Activated naive CD4-positive, alpha-beta T cell treated with anti-CD3 and anti-CD28 coated beads, Interleukin-2, amount 10 ng/mL, durations not matched to agents 7 days and 5 days (primary cell): ENCODE results near the gene ACOXL.

Experiments used
- CTCF ChIA-PET: fragments of 350-600 bp; sonication (Branson Sonifier 250); formaldehyde crosslinking; loops from one replicate; lab custom pipeline; 2021; ENCODE audit warnings: antibody characterized with exemption; lab: Charles Lee
- DNase-seq: peaks from one replicate; pipeline ENCODE4 v3.0.0-alpha.2; 2020
- H3K27ac Mint-ChIP-seq: one replicate; pipeline ENCODE4 v1.8.0; 2021; ENCODE audit warnings: mild to moderate bottlenecking, moderate library complexity, mixed read lengths
- H3K27me3 Mint-ChIP-seq: one replicate; pipeline ENCODE4 v1.8.0; 2021; ENCODE audit warnings: mild to moderate bottlenecking, mixed read lengths
- H3K36me3 Mint-ChIP-seq: one replicate; pipeline ENCODE4 v1.8.0; 2021; ENCODE audit warnings: mixed read lengths
- H3K4me1 Mint-ChIP-seq: one replicate; pipeline ENCODE4 v1.8.0; 2021; ENCODE audit warnings: mixed read lengths
- H3K4me3 Mint-ChIP-seq: one replicate; pipeline ENCODE4 v1.8.0; 2021; ENCODE audit warnings: mild to moderate bottlenecking, moderate library complexity, mixed read lengths
- H3K9me3 Mint-ChIP-seq: one replicate; pipeline ENCODE4 v1.8.0; 2021; ENCODE audit warnings: mixed read lengths

Gene ACOXL

DNA sequence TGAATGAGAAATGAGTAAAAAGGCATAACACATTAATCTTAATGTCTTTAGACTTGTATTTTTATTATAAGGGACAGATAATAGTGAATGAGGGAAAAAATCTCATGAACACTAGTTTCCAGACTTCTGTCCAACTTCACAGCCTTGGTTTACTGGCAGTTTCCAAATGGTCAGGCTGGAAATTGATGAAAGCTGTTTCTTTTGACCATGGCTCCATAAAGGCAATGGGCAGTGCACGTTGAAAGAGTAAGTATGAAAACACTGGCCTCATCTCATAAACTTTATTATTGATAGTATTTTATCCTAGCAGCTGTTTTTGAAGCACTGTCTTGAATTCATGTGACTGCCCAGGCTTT is 411.4 kb downstream of the ACOXL start:
- no peak for DNase-seq
- CTCF ChIA-PET: no interaction called here
- Mint-ChIP-seq H3K9me3 (no peaks in the 10 kb centered on the region), H3K27ac (no peak overlapping the region), H3K4me3 (no peak overlapping the region), H3K36me3 (peaks cover 26% of the 10 kb centered on the region), H3K27me3 (no peaks in the 10 kb centered on the region), H3K4me1 (peaks cover 19% of the 10 kb centered on the region)

GRCh38 chr2:111145103-111145760 is 412.9 kb downstream of the ACOXL start:
- DNase-seq: no peak
- peaks cover 26% of the 10 kb centered on the region for H3K36me3 Mint-ChIP-seq
- no peak overlapping the region for H3K4me3 Mint-ChIP-seq
- no peaks in the 10 kb centered on the region for H3K9me3 Mint-ChIP-seq
- CTCF ChIA-PET: interaction anchor here (0.7 kb wide), 1 partner anchor 18 kb away, joined by 3 read pairs; no protein-coding TSS in a partner anchor
- peaks cover 21% of the 10 kb centered on the region for H3K4me1 Mint-ChIP-seq
- H3K27me3 Mint-ChIP-seq: no peaks in the 10 kb centered on the region
- H3K27ac Mint-ChIP-seq: no peak overlapping the region

DNA sequence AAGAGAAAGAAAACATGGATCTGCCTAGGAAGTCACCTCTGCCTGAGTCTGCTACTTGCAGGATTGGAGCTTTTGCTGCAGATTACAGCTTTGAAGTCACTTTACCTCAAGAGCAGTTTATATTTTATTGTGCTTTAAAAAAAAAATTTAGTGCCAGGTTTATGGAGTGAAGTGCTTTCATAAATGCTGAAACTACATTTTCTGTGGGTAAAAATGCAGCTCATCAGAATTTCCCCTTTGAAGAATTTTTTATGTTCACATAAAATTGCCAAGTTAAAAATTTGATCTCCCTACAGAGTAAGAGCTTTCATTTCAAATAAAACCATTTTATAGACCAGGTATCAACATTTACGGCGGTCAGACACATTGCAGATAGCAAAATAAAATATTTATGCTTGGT is 413.6 kb downstream of the ACOXL start:
- CTCF ChIA-PET: no interaction called here
- peaks cover 24% of the 10 kb centered on the region for H3K36me3 Mint-ChIP-seq
- no peaks in the 10 kb centered on the region for H3K9me3 Mint-ChIP-seq
- H3K4me1 Mint-ChIP-seq: peaks cover 21% of the 10 kb centered on the region
- H3K4me3 Mint-ChIP-seq: no peak overlapping the region
- no peak overlapping the region for H3K27ac Mint-ChIP-seq
- H3K27me3 Mint-ChIP-seq: no peaks in the 10 kb centered on the region
- DNase-seq: no peak

DNA sequence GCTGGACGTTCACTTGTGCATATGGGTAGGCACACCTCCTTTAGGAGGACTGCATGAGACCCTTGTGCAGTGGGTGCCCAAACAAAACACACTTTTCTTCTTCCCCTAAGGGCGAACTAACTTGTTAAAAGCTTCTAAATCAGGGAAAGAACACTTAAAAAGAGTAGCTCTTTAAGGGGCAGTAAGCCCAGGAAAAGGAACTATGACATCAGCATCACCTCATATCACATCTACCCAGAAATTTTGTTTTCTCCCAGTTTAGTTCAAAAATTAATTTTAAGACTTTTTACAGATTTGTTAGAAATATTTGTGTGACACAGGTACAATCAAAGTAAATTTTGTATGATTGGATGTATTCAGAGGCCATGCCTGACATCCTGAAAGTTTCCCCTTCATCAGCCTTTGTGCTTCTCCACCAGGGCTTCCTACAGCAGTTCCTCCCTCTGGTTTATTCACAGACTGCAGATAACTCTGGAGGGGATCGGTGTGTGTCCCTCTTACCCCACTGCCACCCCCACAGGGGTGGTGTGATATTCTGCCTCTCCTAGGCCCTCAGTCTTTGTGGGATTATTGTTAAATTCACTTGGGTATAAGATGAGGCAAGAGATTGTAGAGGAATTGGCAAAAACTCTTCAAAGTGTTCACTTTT is 416.0 kb downstream of the ACOXL start:
- H3K4me3 Mint-ChIP-seq: no peak overlapping the region
- peaks cover 32% of the 10 kb centered on the region for H3K36me3 Mint-ChIP-seq
- DNase-seq: no peak
- H3K4me1 Mint-ChIP-seq: peaks cover 16% of the 10 kb centered on the region
- no peaks in the 10 kb centered on the region for H3K9me3 Mint-ChIP-seq
- H3K27ac Mint-ChIP-seq: no peak overlapping the region
- CTCF ChIA-PET: interaction anchor here (1.2 kb wide), 1 partner anchor 31 kb away, joined by 3 read pairs; no protein-coding TSS in a partner anchor
- H3K27me3 Mint-ChIP-seq: no peaks in the 10 kb centered on the region

- H3K36me3 Mint-ChIP-seq: peaks cover 33% of the 10 kb centered on the region
- DNase-seq: no peak
- H3K9me3 Mint-ChIP-seq: no peaks in the 10 kb centered on the region
- H3K27ac Mint-ChIP-seq: no peak overlapping the region
- H3K4me1 Mint-ChIP-seq: peaks cover 16% of the 10 kb centered on the region
- no peaks in the 10 kb centered on the region for H3K27me3 Mint-ChIP-seq
- no peak overlapping the region for H3K4me3 Mint-ChIP-seq
- CTCF ChIA-PET: interaction anchor here (1.2 kb wide), 1 partner anchor 31 kb away, joined by 3 read pairs; no protein-coding TSS in a partner anchor
Measured at GRCh38 chr2:111148925-111149324, 416.6 kb downstream of the ACOXL start.

- Mint-ChIP-seq H3K27ac (no peak overlapping the region), H3K9me3 (no peaks in the 10 kb centered on the region), H3K27me3 (no peaks in the 10 kb centered on the region), H3K36me3 (peaks cover 35% of the 10 kb centered on the region), H3K4me1 (peaks cover 13% of the 10 kb centered on the region), H3K4me3 (no peak overlapping the region)
- CTCF ChIA-PET: interaction anchor here (1.2 kb wide), 1 partner anchor 32 kb away, joined by 3 read pairs; no protein-coding TSS in a partner anchor
- no peak for DNase-seq
Measured at GRCh38 chr2:111149882-111150455, 417.6 kb downstream of the ACOXL start.

GRCh38 chr2:111154758-111155157 is 422.4 kb downstream of the ACOXL start:
- no peak for DNase-seq
- no peaks in the 10 kb centered on the region for H3K27me3 Mint-ChIP-seq
- no peak overlapping the region for H3K4me3 Mint-ChIP-seq
- no peak overlapping the region for H3K27ac Mint-ChIP-seq
- peaks cover 16% of the 10 kb centered on the region for H3K4me1 Mint-ChIP-seq
- H3K36me3 Mint-ChIP-seq: peaks cover 35% of the 10 kb centered on the region
- CTCF ChIA-PET: no interaction called here
- no peaks in the 10 kb centered on the region for H3K9me3 Mint-ChIP-seq

GRCh38 chr2:111155610-111156009 is 423.2 kb downstream of the ACOXL start:
- peaks cover 34% of the 10 kb centered on the region for H3K36me3 Mint-ChIP-seq
- CTCF ChIA-PET: no interaction called here

DNA sequence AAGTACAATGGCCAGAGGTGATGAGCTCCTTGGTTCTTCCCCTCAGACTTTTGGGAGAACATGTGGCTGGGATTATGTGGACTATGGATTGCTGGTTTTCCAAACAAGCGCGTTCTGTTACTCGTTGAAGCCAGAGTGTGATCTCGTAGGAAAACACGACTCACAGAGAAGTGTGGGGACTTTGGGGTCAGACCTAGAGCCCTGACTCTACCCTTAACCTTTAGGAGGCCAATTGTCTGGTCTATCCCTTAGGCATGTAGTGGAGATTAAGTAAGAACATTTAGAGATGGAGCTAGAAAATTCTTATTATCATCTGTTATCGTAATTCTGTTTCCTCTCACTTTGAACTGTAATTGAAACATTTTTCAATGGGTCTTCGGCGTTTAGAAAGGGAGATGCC is 424.2 kb downstream of the ACOXL start:
- no peak for DNase-seq
- CTCF ChIA-PET: interaction anchor here (1.0 kb wide), 1 partner anchor 11 kb away, joined by 4 read pairs; no protein-coding TSS in a partner anchor
- Mint-ChIP-seq H3K27ac (no peak overlapping the region), H3K9me3 (no peaks in the 10 kb centered on the region), H3K4me3 (no peak overlapping the region), H3K36me3 (peaks cover 29% of the 10 kb centered on the region), H3K27me3 (no peaks in the 10 kb centered on the region), H3K4me1 (peaks cover 23% of the 10 kb centered on the region)

More at GRCh38 chr2:111155610-111156009, 423.2 kb downstream of the ACOXL start:
- Mint-ChIP-seq H3K27ac (no peak overlapping the region), H3K4me1 (peaks cover 23% of the 10 kb centered on the region), H3K9me3 (no peaks in the 10 kb centered on the region), H3K4me3 (no peak overlapping the region), H3K27me3 (no peaks in the 10 kb centered on the region)
- no peak for DNase-seq

GRCh38 chr2:111157071-111157661 is 424.8 kb downstream of the ACOXL start:
- no peak overlapping the region for H3K27ac Mint-ChIP-seq
- H3K9me3 Mint-ChIP-seq: no peaks in the 10 kb centered on the region
- H3K36me3 Mint-ChIP-seq: peaks cover 27% of the 10 kb centered on the region
- peaks cover 24% of the 10 kb centered on the region for H3K4me1 Mint-ChIP-seq
- H3K4me3 Mint-ChIP-seq: no peak overlapping the region
- DNase-seq: no peak
- H3K27me3 Mint-ChIP-seq: no peaks in the 10 kb centered on the region
- CTCF ChIA-PET: no interaction called here

GRCh38 chr2:111157798-111158197 is 425.4 kb downstream of the ACOXL start:
- peaks cover 30% of the 10 kb centered on the region for H3K4me1 Mint-ChIP-seq
- DNase-seq: no peak

GRCh38 chr2:111159641-111160040 is 427.3 kb downstream of the ACOXL start:
- Mint-ChIP-seq H3K27me3 (peaks cover 5% of the 10 kb centered on the region), H3K36me3 (peaks cover 37% of the 10 kb centered on the region), H3K4me3 (no peak overlapping the region), H3K27ac (no peak overlapping the region), H3K9me3 (no peaks in the 10 kb centered on the region), H3K4me1 (peaks cover 38% of the 10 kb centered on the region)
- CTCF ChIA-PET: no interaction called here
- no peak for DNase-seq

More at GRCh38 chr2:111157798-111158197, 425.4 kb downstream of the ACOXL start:
- H3K4me3 Mint-ChIP-seq: no peak overlapping the region
- CTCF ChIA-PET: no interaction called here
- no peaks in the 10 kb centered on the region for H3K9me3 Mint-ChIP-seq
- peaks cover 33% of the 10 kb centered on the region for H3K36me3 Mint-ChIP-seq
- no peak overlapping the region for H3K27ac Mint-ChIP-seq
- peaks cover under 1% of the 10 kb centered on the region for H3K27me3 Mint-ChIP-seq

- Mint-ChIP-seq H3K27ac (no peak overlapping the region), H3K4me1 (peaks cover 34% of the 10 kb centered on the region), H3K27me3 (peaks cover 5% of the 10 kb centered on the region), H3K36me3 (peaks cover 46% of the 10 kb centered on the region), H3K9me3 (no peaks in the 10 kb centered on the region), H3K4me3 (no peak overlapping the region)
- CTCF ChIA-PET: no interaction called here
- DNase-seq: no peak
Measured at GRCh38 chr2:111160758-111161157, 428.4 kb downstream of the ACOXL start.

- Mint-ChIP-seq H3K4me3 (no peak overlapping the region), H3K27ac (no peak overlapping the region), H3K27me3 (peaks cover 5% of the 10 kb centered on the region), H3K4me1 (peaks cover 32% of the 10 kb centered on the region), H3K9me3 (no peaks in the 10 kb centered on the region), H3K36me3 (peaks cover 39% of the 10 kb centered on the region)
- no peak for DNase-seq
- CTCF ChIA-PET: no interaction called here
Measured at GRCh38 chr2:111161971-111162370, 429.6 kb downstream of the ACOXL start.
